T-cell (primary cell): Measurements from ENCODE around the gene ACTL7B. TPM values are rescaled to one million over a fixed set of nuclear protein-coding genes. Genes with fewer than 3 reads are reported as not detected.

Experiments
- ATAC-seq, 4 experiments: fragments of 200-7000 bp in 3 of 4; fragments of 150-1000 bp in 1 of 4; cut with Tn5 transposase; replicated peaks in 1 of 4; 1 replicate in 3 of 4; 2 replicates in 1 of 4; pipeline ENCODE4 v1.10.0; 2021; ENCODE audit warnings: moderate library complexity in 3 of 4, mild to moderate bottlenecking in 2 of 4, moderate number of reproducible peaks in 1 of 4
- CTCF ChIA-PET, 2 donors: fragments of 300-600 bp; sonication (Branson Sonifier 250); formaldehyde crosslinking; loops; one replicate each; lab custom pipeline; 2022; ENCODE audit warnings: antibody characterized with exemption in 2 of 2; lab: Charles Lee
- POLR2A ChIA-PET, 2 donors: fragments of 300-600 bp; sonication (Branson Sonifier 250); formaldehyde crosslinking; loops; one replicate each; lab custom pipeline; 2022; ENCODE audit warnings: antibody characterized with exemption in 2 of 2; lab: Charles Lee
- DNase-seq, 35 experiments: peaks; one replicate each; pipeline versions ENCODE4 v3.0.0 to v3.0.0-alpha.2; 2013 to 2023
- H3K27ac ChIP-seq: one replicate; pipeline ENCODE4 v1.5.1; 2013; ENCODE audit warnings: low read length
- H3K27me3 ChIP-seq, 2 experiments: replicated peaks in 1 of 2; 1 replicate in 1 of 2; 2 replicates in 1 of 2; pipeline versions ENCODE4 v1.6.1 to v1.7.0; 2013; ENCODE audit warnings: low read length in 1 of 2, mixed read lengths in 1 of 2; ENCODE audit not compliant: control insufficient read depth in 2 of 2, insufficient read depth in 2 of 2; ENCODE audit errors: extremely low read depth in 1 of 2
- H3K36me3 ChIP-seq, 2 donors: 1 replicate in 1 of 2; 2 replicates in 1 of 2; pipeline versions ENCODE4 v1.6.1 to v1.7.0; 2013; ENCODE audit warnings: low read length in 1 of 2; ENCODE audit not compliant: control insufficient read depth in 2 of 2, insufficient read depth in 1 of 2; ENCODE audit errors: extremely low read depth in 1 of 2
- H3K4me1 ChIP-seq, 2 experiments: 1 replicate in 1 of 2; 2 replicates in 1 of 2; pipeline versions ENCODE4 v1.6.1 to v1.7.0; 2013; ENCODE audit warnings: low read length in 2 of 2, mixed read lengths in 1 of 2; ENCODE audit not compliant: insufficient read depth in 2 of 2, control insufficient read depth in 1 of 2; ENCODE audit errors: extremely low read depth in 1 of 2
- H3K4me3 ChIP-seq, 2 donors: 1 replicate in 1 of 2; 2 replicates in 1 of 2; pipeline versions ENCODE4 v1.5.1 to v1.7.0; 2013; ENCODE audit warnings: mild to moderate bottlenecking in 2 of 2, low read length in 1 of 2, moderate library complexity in 1 of 2; ENCODE audit not compliant: control insufficient read depth in 1 of 2; ENCODE audit errors: extremely low read depth in 1 of 2
- H3K9me3 ChIP-seq: 2 replicates; pipeline ENCODE4 v1.7.0; 2013
- H3K27ac Mint-ChIP-seq, 2 donors: one replicate each; pipeline ENCODE4 v1.8.0; 2020 to 2021; ENCODE audit warnings: mild to moderate bottlenecking in 2 of 2, mixed read lengths in 2 of 2
- H3K27me3 Mint-ChIP-seq, 2 donors: one replicate each; pipeline ENCODE4 v1.8.0; 2021 to 2022; ENCODE audit warnings: mixed read lengths in 2 of 2
- H3K36me3 Mint-ChIP-seq: one replicate; pipeline ENCODE4 v1.8.0; 2021; ENCODE audit warnings: mixed read lengths
- H3K4me1 Mint-ChIP-seq, 3 donors: one replicate each; pipeline ENCODE4 v1.8.0; 2020 to 2022; ENCODE audit warnings: mixed read lengths in 3 of 3, mild to moderate bottlenecking in 1 of 3
- H3K4me3 Mint-ChIP-seq, 3 donors: one replicate each; pipeline ENCODE4 v1.8.0; 2020 to 2022; ENCODE audit warnings: mild to moderate bottlenecking in 3 of 3, mixed read lengths in 3 of 3, moderate library complexity in 3 of 3
- H3K9me3 Mint-ChIP-seq, 3 donors: one replicate each; pipeline ENCODE4 v1.8.0; 2020 to 2022; ENCODE audit warnings: mixed read lengths in 3 of 3
- WGBS: methylation state at CpG from one replicate; pipeline ENCODE4 v1.1.5; 2013; ENCODE audit warnings: missing lambda C conversion rate; ENCODE audit not compliant: insufficient coverage; 5-methylcytosine and 5-hydroxymethylcytosine counted together
- total RNA-seq, 35 experiments: library from RNA in 6 of 35; stranded (reverse) in 6 of 35; fragments of 120-200 nt in 1 of 35; gene quantifications; one replicate each; pipeline versions ENCODE4 v1.2.1 to v1.2.4 and lab custom pipeline; 2013 to 2026

ACTL7B gene
- total RNA-seq, 5 donors from 2014 or later (not counting 1 experiment from before 2014, with no cell fraction given) = 0.10 to 0.22 (median 0.19) TPM; not detected in 2

- no peaks in the 10 kb centered on the region for H3K4me1 Mint-ChIP-seq
Measured at GRCh38 chr9:108874058-108874788, 18.4 kb upstream of the ACTL7B start.

GRCh38 chr9:108869092-108869725 lies 13.4 kb upstream of the ACTL7B start:
- H3K4me3 ChIP-seq = no peak overlapping the region
- H3K27ac ChIP-seq = no peak overlapping the region
- CTCF ChIA-PET = no interaction called here
- POLR2A ChIA-PET = no interaction called here
- Mint-ChIP-seq H3K36me3 (peaks cover 61% of the 10 kb centered on the region), H3K4me1 (no peaks in the 10 kb centered on the region), H3K27me3 (no peaks in the 10 kb centered on the region), H3K4me3 (no peak overlapping the region), H3K27ac (no peak overlapping the region), H3K9me3 (no peaks in the 10 kb centered on the region)
- H3K9me3 ChIP-seq = no peaks in the 10 kb centered on the region
- no CpG with 5 or more reads among the region's 3 CpGs for WGBS
- DNase-seq = no peak
- peaks cover 10 to 25% of the 10 kb centered on the region in 2 donors for H3K36me3 ChIP-seq
- no peaks in the 10 kb centered on the region for H3K27me3 ChIP-seq
- ATAC-seq = no peak
- H3K4me1 ChIP-seq = no peaks in the 10 kb centered on the region

More at GRCh38 chr9:108874058-108874788, 18.4 kb upstream of the ACTL7B start:
- Mint-ChIP-seq H3K27ac (no peak overlapping the region), H3K9me3 (no peaks in the 10 kb centered on the region), H3K4me3 (no peak overlapping the region), H3K27me3 (no peaks in the 10 kb centered on the region), H3K36me3 (peaks cover 84% of the 10 kb centered on the region)
- Histone ChIP-seq H3K27ac (no peak overlapping the region), H3K9me3 (no peaks in the 10 kb centered on the region), H3K4me1 (no peaks in the 10 kb centered on the region), H3K36me3 (peaks cover 10 to 66% of the 10 kb centered on the region in 2 donors), H3K27me3 (no peaks in the 10 kb centered on the region), H3K4me3 (no peak overlapping the region)
- no CpG with 5 or more reads among the region's 4 CpGs for WGBS
- no peak for DNase-seq
- CTCF ChIA-PET = no interaction called here
- POLR2A ChIA-PET = interaction anchor here in 1 of 2 donors (0.9 kb wide), 1 partner anchor 137 kb away, joined by 3 read pairs; no protein-coding TSS in a partner anchor
- no peak for ATAC-seq

- ChIA-PET CTCF (no interaction called here), POLR2A (no interaction called here)
- no peaks in the 10 kb centered on the region for H3K4me1 ChIP-seq
- no peak overlapping the region for H3K27ac Mint-ChIP-seq
- no peak overlapping the region for H3K4me3 Mint-ChIP-seq
- DNase-seq (no peak), ATAC-seq (no peak)
- H3K27me3 ChIP-seq = no peaks in the 10 kb centered on the region
- H3K36me3 ChIP-seq = peaks cover 4 to 14% of the 10 kb centered on the region in 2 donors
- H3K27me3 Mint-ChIP-seq = no peaks in the 10 kb centered on the region
- H3K27ac ChIP-seq = no peak overlapping the region
- no peaks in the 10 kb centered on the region for H3K9me3 ChIP-seq
- H3K4me1 Mint-ChIP-seq = no peaks in the 10 kb centered on the region
- peaks cover 49% of the 10 kb centered on the region for H3K36me3 Mint-ChIP-seq
- no peak overlapping the region for H3K4me3 ChIP-seq
- no peaks in the 10 kb centered on the region for H3K9me3 Mint-ChIP-seq
- WGBS = 96% methylated on average over 3 of the region's 4 CpGs
Measured at GRCh38 chr9:108867829-108868228, 12.0 kb upstream of the ACTL7B start.

GRCh38 chr9:108867116-108867515 lies 11.3 kb upstream of the ACTL7B start:
- ChIA-PET CTCF (no interaction called here), POLR2A (no interaction called here)
- Mint-ChIP-seq H3K27me3 (no peaks in the 10 kb centered on the region), H3K4me3 (no peak overlapping the region), H3K4me1 (no peaks in the 10 kb centered on the region), H3K27ac (no peak overlapping the region), H3K9me3 (no peaks in the 10 kb centered on the region), H3K36me3 (peaks cover 44% of the 10 kb centered on the region)
- ATAC-seq (no peak), DNase-seq (no peak)
- Histone ChIP-seq H3K36me3 (peaks cover 4 to 14% of the 10 kb centered on the region in 2 donors), H3K9me3 (no peaks in the 10 kb centered on the region), H3K4me3 (no peak overlapping the region), H3K27ac (no peak overlapping the region), H3K27me3 (no peaks in the 10 kb centered on the region), H3K4me1 (no peaks in the 10 kb centered on the region)

- CTCF ChIA-PET = no interaction called here
- Histone ChIP-seq H3K4me3 (no peak overlapping the region), H3K27me3 (no peaks in the 10 kb centered on the region), H3K36me3 (peaks cover under 1 to 8% of the 10 kb centered on the region in 2 donors), H3K4me1 (no peaks in the 10 kb centered on the region), H3K9me3 (no peaks in the 10 kb centered on the region), H3K27ac (no peak overlapping the region)
- ATAC-seq (no peak), DNase-seq (no peak)
- peaks cover 34% of the 10 kb centered on the region for H3K36me3 Mint-ChIP-seq
- no CpG with 5 or more reads among the region's 2 CpGs for WGBS
- POLR2A ChIA-PET = no interaction called here
- no peaks in the 10 kb centered on the region for H3K27me3 Mint-ChIP-seq
- no peak overlapping the region for H3K4me3 Mint-ChIP-seq
- H3K4me1 Mint-ChIP-seq = no peaks in the 10 kb centered on the region
- H3K27ac Mint-ChIP-seq = no peak overlapping the region
- H3K9me3 Mint-ChIP-seq = no peaks in the 10 kb centered on the region
Measured at GRCh38 chr9:108866001-108866420, 10.2 kb upstream of the ACTL7B start.

- Histone ChIP-seq H3K36me3 (peaks cover 0 to 8% of the 10 kb centered on the region in 2 donors), H3K4me3 (no peak overlapping the region), H3K9me3 (no peaks in the 10 kb centered on the region), H3K4me1 (no peaks in the 10 kb centered on the region), H3K27ac (no peak overlapping the region), H3K27me3 (no peaks in the 10 kb centered on the region)
- Mint-ChIP-seq H3K9me3 (no peaks in the 10 kb centered on the region), H3K4me3 (no peak overlapping the region), H3K27me3 (no peaks in the 10 kb centered on the region), H3K4me1 (no peaks in the 10 kb centered on the region), H3K27ac (no peak overlapping the region), H3K36me3 (peaks cover 26% of the 10 kb centered on the region)
- ChIA-PET CTCF (no interaction called here), POLR2A (interaction anchor here in 1 of 2 donors (0.6 kb wide), 1 partner anchor 33 kb away, joined by 3 read pairs; no protein-coding TSS in a partner anchor)
- ATAC-seq (no peak), DNase-seq (no peak)
- WGBS = 100% methylated on average over 1 of the region's 4 CpGs
Measured at GRCh38 chr9:108865037-108865436, 9.3 kb upstream of the ACTL7B start.
